Activated CD4-positive, alpha-beta T cell treated with anti-CD3 and anti-CD28 coated beads, Interleukin-2, amount 50 U/mL, for 1 hour (primary cell): ENCODE results near the gene LRP10.
A peak's percentile ranks its signal among the peaks of the same experiment; 100 is the strongest.

Experiments
- DNase-seq: peaks from one replicate; pipeline ENCODE4 v3.0.0-alpha.2; 2020

Gene LRP10

GRCh38 chr14:22923746-22924145 is 52.2 kb downstream of the LRP10 start:
- DNase-seq = no peak

DNA sequence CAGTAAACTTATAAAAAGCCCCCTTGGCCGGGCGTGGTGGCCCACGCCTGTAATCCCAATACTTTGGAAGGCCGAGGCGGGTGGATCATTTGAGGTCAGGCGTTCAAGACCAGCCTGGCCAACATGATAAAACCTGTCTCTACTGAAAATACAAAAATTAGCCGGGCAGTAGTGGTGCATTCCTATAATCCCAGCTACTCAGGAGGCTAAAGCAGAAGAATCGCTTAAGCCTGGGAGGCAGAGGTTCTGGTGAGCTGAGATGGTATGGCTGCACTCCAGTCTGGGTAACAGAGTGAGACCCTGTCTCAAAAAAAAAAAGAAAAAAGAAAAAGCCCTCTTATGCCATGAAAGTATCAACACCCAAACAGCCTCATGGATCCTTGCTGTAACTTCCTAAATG is 54.0 kb downstream of the LRP10 start:
- no peak for DNase-seq

- no peak for DNase-seq
Measured at GRCh38 chr14:22926316-22926715, 54.8 kb downstream of the LRP10 start.

GRCh38 chr14:22928237-22929103 is 56.9 kb downstream of the LRP10 start:
- no peak for DNase-seq

- DNase-seq = peak; percentile 97
Measured at GRCh38 chr14:22929104-22929960, 57.8 kb downstream of the LRP10 start, which contains the start of gene PRMT5. TSS of gene PRMT5 (minus strand) at chr14:22929376. CDS start at chr14:22929361, 15 bp downstream.

DNA sequence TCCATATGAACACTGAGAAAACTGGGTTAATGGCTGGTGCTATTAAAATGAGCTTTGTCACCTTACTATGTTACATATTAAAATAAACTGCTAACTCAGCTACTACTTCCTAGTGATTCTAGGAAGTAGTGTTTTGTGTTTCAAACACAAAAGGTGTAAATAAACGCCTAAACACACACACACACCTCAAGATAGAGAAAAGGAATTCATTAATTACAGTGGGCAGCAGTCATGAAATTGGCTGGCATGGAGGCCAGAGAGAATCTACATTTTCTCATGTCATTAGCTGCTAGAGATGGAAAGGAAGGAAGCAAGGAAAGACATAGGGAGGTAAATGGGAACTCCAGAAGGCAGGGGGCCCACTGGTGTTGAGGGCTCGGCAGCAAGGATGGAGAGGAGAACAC is 58.4 kb downstream of the LRP10 start:
- DNase-seq = no peak
